HG02970 (cell line): ENCODE data around the gene DBP.
"Not testable (repeated sequence)": the region's sequence is repeated elsewhere in the genome, so short reads cannot be mapped to it uniquely, and the experiment has no call there.

Experiments
- ATAC-seq: cut with Tn5 transposase; IDR thresholded peaks from one replicate; pipeline ENCODE4 v1.9.1; 2021; ENCODE audit warnings: mild to moderate bottlenecking, moderate library complexity, moderate number of reproducible peaks; ENCODE audit not compliant: unreplicated experiment, low FRiP score

Gene DBP

DNA sequence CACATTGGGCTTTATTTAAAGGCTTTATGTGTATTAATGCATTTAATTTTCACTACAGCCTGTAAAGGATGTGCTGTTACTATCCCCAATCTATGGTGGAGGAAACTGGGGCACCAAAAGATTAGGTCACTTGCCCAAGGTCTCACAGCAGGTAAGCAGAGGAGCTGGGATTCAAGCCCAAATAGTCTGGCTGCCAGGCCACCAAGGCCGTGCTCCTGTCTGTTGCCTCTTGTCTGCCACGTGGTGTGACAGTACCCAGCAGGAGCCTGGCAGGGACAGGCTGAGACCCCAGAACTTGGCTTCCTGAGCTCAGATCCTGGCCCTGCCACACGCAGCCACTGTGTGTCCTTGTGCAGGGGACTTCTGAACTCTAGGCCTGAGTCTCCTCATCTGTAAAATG, 31.2 kb upstream of the DBP start:
- no peak for ATAC-seq

DNA sequence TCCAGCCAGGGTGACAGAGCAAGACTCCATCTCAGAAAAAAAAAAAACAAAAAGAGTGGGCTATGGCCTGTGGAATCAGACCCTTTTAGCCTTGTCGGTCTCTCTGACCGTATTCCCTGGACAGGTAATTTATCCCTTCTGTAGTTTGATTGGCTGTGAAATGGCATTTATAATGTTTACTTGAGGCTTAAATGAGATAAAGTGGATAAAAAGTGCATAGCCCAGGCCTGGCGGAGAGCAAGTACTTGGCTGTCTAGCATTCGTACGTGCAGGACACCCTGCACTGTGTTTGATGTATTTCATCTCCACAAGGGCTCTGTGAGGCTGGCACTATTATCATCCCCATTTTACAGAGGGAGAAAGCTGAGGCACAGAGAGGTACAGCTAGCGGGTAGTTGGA, 28.6 kb upstream of the DBP start:
- no peak for ATAC-seq

DNA sequence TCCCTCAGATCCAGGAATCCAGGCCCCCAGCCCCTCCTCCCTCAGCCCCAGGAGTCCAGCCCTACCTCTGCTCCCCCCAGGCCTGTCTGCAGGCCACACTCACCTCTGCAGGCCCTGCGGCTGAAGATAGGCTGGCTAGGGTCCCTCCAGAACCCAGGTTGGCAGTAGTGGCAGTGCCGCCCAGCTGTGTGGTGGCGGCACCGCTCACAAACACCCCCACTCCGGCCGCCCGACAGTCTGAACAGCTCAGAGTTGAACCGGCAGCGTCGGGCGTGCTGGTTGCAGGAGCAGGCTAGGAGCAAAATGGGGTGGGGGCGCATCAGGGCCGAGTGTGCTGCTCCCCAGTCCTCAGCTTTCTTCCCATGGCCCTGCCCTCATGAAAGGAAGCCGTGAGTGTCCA, 27.3 kb upstream of the DBP start:
- no peak for ATAC-seq

DNA sequence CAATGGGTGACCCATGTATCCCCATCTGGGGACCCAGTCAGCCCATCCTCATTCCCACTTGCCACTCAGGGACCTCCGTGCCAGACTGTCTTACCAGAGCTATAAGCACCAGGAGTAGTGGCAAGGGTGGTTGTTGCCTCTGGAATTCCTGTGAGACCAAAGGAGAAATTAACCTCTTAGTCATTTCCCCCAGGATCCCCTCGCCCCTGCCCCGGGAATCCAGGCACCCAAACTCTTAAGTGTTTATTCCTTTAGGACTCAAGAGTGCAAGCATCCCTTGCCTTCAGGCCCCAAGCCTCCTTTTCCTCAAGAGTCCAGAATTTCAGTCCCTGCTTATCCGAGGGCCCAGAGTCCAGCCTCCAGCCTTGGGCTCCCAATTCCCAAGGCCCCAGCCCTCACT, 26.5 kb upstream of the DBP start:
- no peak for ATAC-seq

DNA sequence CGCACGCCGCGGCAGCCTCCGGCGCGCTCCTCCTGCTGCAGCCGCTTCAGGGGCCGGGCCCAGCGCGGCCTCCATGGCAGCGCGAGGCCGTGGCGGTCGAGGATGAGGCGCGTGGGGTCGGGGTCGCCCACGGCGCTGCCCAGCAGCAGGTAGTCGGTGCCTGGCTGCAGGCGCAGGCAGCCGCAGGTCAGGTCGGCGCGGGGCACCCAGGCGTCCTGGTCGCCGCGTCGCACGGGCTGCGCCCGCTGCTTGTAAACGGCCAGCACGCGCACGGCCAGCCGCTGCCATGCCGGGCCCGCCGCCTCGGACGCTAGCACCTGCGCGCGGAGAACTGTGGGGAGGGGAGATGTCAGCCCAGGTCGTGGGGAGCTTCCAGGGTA, 24.5 kb upstream of the DBP start:
- ATAC-seq: no peak

DNA sequence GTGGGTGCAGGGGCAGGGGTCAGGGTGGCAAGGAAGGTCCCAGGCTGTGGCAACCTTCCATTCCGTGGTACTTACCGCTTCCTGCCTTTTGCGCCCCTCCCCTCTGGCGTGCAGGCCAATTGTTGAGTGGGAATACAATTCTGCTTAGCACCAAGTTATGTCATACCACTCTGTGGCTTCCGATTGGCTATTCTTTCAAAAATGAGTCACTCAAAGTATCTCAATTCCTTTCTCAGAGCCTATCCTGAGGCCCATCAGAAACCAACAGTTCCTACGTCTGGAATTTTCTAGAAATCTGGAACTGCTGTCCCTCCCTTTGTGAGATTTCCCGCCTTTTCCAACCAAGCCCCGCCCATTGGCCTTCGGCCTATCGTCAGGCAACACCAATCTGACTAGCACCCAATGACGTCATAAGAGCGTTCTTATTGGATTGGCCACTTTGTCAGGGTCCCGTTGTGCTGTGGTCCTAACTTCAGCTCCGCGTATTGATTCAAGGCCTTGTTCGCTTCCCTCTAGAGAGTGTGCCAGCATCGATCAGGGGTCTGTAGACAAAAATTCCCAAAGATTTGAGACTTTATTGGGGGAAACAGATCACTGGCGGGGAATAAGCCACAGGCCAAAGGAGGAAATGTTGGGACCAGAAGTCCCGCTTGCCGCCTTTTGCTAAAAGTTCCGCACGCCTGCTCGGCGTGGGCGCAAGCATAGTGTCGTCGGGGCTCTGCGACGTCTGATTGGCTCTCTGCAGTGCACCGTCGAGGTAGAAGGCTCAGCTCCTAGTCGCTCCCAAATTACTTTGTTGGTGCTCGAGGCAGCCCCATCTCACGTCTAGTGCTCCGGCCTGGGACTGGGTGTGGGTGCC, 23.9 kb upstream of the DBP start:
- ATAC-seq: peak; percentile 83

DNA sequence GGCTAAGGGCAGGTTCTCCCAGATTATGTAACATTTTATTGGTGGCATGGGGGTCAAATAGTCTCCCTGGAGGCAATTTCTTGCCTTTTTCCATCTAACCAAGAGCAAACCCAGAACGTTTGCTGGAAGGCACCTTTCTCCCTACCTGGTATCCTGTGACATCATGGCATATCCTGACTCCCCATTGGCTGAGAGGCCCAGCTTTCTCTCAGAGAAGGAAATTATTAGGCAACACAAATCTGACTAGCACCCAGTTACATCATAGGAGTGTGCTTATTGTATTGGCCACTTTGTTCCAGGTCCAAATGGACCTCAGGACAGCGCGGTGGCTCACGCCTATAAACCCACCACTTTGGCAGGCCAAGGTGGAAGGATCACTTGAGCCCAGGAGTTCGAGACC, 22.6 kb upstream of the DBP start:
- no peak for ATAC-seq

DNA sequence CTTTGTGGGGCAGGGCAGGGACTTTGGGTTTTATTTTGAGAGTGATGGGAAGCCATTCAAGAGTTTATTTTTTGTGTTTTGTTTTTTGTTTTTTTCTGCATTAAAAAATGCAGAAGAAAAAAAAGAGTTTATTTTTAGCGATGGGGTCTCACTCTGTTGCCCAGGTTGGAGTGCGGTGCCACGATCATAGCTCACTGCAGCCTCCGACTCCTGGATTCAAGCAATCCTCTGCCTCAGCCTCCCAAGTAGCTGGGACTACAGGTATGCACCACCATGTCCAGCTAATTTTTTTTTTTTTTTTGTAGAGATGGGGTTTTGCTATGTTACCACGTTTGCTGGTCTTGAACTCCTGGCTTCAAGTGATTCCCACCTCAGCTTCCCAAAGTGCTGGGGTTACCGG, 21.3 kb upstream of the DBP start:
- ATAC-seq: no peak

DNA sequence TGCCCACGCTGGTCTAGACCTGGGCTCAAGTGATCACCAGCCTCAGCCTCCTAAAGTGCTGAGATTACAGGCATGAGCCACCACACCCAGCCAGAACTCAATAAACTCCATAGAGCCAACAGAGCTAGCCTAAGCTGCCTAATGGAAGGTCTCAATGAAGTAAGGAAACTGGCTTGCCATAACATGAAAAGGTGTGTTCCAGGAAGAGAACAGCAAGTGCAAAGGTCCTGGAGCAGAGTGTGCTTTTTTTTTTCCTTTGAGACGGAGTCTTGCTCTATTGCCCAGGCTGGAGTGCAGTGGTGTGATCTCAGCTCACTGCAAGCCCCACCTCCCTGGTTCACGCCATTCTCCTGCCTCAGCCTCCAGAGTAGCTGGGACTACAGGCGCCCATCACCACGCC, 20.6 kb upstream of the DBP start:
- not testable (repeated sequence) for ATAC-seq

DNA sequence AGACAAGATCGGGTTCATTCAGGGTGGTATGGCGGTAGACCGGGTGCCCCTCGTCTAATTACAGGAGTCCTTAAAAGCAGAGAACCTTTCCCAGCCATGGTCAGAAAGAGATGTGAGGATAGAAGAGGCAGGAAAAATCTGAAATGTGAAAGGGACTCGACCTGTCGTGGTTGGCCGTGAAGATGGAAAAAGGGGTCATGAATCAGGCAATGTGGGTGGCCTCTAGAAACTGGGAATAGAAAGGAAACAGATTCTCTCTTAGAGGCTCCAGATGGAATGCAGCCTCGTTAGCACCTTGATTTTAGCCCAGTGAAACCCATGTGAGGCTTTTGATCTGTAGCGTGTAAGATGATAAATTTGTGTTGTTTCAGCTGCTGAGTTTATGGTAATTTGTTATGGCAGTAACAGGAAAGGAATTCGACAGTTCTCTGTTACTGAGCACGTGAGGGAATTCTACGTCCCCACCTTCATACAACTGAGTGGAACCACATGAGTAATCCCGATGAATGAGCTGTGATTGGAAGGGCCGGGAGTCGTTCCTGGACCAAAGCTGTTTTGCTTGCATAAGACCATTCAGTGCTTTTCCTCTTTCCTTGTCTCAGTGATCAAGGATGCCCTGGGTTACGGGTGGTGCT, 19.8 kb upstream of the DBP start:
- ATAC-seq: no peak

DNA sequence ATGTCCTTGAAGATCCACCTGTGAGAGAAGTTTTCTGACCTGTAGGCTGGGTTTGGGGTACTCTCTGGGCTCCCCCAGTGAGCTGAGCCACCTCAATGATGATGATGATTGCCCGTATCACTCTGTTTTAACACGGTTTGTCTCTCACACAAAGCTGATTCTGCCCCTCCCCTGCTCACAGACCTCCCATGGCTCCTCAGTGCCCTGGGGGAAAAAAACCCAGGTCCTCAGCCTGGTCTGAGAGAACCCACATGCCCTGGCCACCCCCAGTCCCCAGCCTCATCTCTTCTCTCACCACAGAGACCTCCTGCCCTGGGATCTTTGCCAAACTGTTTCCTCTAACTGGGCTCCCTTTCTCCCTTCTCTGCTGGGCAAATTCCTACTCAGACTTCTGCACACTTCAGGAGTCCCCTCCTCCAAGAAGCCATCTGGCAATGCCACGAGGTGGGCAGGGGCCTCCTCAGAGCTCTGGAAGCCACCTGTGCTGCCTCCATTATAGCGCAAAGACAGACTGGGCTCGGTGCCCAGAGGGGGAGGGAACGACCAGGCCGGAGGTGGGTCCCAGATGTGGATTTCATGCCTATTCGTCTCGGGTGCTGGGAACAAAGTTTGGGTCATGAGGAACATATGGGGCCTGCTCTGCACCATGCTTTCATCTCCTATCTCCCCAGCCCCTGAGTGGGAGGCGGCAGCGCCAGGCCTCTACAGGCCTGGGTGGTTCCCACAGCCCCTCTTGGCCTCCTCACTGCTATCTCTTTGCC, 17.3 kb upstream of the DBP start:
- ATAC-seq: no peak

DNA sequence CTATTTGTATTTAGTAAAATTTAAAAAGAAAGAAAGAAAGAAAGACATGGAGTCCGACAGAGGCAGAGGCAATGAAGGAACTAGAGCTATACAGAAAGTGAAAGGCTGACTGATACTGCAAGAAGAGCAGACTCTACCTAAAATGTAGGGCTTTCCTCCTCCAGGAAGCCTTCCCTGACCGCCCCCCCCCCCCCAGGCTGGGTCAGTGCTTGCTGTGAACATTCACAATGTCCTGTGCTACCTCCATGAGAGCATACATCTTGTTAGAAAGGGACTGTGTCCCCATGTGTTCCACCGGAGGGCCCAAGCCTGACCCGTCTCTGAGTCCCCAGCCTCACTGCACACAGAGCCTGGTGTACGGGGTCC, 14.5 kb upstream of the DBP start:
- no peak for ATAC-seq

DNA sequence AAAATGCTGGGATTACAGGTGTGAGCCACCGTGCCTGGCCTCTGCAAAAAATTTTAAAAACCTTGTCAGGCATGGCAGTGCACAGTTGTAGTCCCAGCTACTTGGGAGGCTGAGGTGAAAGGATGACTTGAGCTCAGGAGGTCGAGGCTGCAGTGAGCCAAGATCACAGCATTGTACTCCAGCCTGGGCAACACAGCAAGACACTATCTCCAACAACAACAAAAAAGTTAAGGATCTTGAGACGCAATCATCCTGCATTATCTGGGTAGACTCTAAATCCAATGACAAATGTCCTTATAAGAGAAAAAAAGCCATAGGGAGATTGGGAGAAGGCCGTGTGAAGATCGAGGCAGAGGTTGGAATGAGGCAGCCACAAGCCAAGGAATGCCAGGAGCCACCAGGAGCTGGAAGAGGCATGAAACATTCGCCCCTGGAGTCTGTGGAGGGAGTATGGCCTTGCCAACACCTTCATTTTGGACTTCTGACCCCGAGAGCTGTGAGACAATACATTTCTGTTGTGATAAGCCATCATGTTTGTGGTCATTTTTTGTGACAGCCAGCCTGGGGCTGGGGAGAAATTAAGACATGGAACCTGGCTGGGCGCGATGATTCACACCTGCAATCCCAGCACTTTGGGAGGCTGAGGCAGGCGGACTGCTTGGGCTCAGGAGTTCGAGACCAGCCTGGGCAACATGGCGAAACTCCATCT, 13.9 kb upstream of the DBP start:
- ATAC-seq: no peak

DNA sequence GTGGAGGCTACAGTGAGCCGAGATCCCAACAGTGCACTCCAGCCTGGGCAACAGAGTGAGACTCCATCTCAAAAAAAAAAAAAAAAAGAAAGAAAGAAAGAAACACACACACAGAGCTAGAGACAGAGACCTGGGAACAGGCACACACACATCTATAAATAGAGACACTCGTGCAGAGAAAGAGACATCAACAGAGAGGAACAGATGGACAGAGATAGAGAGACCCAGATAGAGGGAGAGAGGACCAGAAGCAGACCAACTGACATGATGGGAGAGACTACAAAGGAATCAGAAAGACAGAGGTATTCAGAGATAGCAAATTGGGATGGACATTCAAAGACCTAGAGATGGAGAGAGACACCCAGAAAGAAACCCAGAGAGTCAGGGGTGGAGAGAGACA, 11.0 kb upstream of the DBP start:
- ATAC-seq: no peak

DNA sequence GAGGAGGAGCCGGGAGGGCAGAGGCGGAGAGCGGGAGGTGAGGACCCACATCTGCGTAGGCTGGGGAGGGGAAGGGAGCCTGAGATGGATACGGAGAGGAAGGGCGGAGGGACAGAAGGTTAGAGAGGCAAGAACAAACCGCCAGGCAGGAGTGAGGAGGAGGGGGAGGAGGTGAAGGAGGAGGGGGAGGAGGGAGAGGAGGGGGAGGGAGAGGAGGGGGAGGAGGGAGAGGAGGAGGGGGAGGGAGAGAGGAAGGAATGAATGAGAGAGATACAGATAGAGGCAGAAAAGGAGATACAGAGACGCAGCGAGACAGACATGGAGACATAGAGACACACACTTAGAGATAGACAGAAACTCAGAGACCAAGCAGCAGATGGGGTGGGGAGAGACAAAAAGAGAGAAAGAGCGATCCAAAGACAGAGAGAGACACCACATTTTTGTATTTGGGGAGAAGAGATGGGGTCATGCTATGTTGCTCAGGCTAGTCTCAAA, 9.6 kb upstream of the DBP start:
- no peak for ATAC-seq

DNA sequence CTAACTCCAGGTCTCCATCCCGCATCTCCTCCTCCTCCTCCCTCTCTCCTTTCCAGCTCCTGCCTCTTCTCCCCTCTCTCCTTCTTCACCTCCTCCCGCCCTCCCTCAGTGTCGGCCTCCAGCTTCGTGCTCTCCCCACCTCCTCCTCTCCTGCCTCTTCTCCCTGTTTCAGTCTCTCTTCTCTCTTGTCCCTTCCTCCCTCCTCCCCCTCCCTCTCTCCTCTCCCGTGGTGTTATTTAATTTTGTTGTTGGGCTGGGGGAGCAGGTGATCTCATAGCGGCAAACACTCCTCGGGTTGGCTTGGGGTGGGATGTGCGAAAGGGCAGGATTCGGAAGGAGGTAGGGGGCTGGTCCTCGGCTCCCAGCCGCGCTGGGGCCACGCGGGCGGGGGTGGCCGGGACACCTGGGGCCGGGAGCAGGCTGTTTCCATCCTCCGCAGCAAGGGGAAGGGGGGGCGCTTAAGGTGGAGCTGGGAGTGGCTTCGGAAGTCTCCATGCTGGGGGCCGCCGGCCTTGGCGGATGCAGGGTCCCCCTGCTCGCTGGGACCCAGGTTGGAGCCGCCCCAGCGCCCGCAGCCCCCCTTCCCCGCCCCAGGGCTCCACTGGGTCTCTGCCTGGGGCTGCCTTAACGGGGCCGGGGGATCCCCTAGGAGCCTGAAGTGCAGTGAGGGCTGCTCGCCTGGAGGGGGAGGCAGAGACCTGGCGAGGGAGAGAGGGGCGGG, 9.0 kb upstream of the DBP start, which contains the start of gene CA11:
Gene CA11, minus strand, starts transcription at position 187 of the 721 bp plus-strand sequence. CDS start 555 bp downstream, outside the sequence.
- ATAC-seq: peak; percentile 72

DNA sequence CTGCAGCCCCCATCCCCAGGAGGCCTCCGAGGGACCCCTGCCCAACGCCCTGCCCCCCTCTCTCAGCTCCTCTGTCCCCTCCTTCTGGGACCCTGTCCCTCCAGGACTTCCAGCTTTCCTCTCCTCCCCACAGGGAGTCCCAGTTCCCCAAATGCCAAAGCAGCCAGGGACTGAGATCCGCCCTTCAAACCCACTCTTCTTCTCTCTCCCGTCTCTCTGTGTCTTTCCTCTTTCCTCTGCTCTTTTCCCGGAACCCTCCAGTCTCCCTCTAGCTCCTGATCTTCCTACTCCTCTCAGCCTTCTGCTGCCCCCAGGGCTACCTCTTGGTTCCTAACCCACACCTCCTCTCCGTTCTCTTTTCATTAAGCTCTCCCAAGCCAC, 8.4 kb upstream of the DBP start:
- ATAC-seq: no peak

DNA sequence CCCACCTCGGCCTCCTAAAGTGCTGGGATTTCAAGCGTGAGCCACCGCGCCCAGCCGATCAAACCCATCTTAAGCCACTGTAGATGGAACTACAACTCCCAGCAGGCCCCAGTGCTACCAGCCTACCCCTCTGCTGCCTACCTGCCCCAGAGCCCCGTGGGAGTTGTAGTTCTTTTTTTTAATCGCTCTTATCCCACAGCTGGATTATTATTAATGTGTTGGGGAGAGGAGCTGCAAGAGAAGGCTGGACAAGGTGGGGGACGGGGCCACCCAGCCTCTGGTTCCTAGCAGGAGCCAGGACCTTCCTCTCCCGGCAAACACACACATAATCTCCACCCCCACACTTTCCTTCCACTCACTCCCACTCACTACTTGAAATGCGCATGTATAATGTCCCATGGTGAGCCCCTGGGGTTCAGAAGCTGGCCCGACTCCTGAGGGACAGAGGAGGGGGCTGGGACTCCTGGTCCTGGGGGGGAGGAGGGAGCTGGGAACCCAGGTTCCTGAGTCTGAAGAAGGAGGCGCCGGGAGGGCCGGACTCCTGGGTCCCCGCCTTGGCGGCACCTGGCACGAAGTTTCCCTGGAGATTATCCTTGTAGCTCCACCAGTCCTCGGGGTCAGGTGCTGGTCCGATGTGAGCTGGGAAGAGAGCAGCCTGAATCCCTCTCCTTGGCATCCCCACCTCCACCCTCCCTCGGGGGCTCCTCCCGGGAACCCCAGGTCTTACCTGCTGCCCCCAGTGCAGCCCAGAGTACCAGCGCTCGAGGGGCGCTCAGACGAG, 7.8 kb upstream of the DBP start:
- ATAC-seq: no peak

DNA sequence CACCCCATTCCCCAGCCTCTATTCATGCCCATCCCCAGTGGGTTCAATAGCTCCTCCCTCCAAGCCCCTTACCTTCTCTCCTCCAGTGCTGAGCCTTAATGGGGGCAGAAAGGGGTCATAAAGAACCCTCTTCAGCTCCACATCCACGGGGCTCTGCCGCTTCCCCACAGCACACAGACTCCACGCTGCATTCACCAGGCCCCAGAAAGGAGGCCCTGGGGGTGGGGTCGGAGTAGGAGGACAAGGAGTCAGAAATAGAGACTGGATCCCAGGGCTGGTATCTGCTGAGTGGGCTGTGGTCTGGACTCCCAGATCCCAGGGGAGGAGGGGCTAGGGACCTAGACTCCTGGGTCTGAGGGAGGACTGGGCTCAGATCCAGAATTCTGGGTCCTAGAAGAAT, 7.2 kb upstream of the DBP start:
- no peak for ATAC-seq
